ENCODE results near the gene B3GAT3. TPM values are rescaled to one million over a fixed set of nuclear protein-coding genes. Genes with fewer than 3 reads are reported as not detected.

The B3GAT3 gene
- total RNA-seq, 4 donors from 2014 or later, result 11.4 to 25.8 (median 22.4) TPM

DNA sequence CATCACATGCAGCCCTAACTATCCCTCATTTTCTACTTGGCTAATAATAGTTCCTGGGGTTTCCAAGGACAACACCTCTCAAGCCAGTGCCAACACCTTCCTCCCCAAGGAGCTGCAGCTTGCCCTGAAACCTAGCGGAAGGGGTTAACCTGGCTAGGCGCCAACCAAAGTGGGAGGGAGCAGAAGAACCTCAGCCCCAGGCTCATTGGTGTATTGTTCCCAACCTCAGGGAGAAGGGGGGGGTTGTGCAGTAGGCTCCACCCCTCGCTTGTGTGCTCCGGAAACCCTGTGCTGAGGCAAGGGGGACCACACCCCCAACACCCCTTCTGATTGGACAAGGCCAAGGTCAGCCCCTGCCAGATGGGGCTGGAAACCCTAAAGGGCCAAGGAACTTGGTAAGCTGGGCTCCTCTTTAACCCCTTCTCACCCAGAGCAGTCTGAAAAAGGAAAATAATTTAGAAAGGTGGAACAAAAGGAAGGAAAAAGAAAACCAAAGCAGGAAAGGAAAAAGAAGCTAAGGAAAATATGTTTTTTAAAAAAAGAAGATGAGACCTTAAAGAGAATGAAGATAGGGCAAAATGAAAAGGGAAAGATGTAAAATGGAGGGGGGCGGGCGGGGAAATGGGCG is 22.6 kb downstream of the B3GAT3 start:
- H3K27me3 ChIP-seq, result no peaks in the 10 kb centered on the region
- peak; percentile 84 for ATAC-seq
- TF ChIP-seq POLR2AphosphoS5 (IDR thresholded peaks at IDR 0.05), result peak; percentile 88
- no peak for TF ChIP-seq CTCF (IDR thresholded peaks at IDR 0.05)
- H3K9me3 ChIP-seq, result no peaks in the 10 kb centered on the region
- H3K27ac ChIP-seq, result peak overlapping the region; percentile 16 to 99 (median 96)
- H3K4me3 ChIP-seq, result peak overlapping the region in 1 of 2 donors; percentile 96
- peaks cover 3 to 56% (median 21%) of the 10 kb centered on the region in 3 donors for H3K4me1 ChIP-seq
- peaks cover 0 to 52% of the 10 kb centered on the region in 2 donors for H3K36me3 ChIP-seq
- 33 to 69% methylated on average over 4 to 6 of the region's 7 CpGs for WGBS, 2 donors (ENCODE audit: low coverage in 1 of 2)

DNA sequence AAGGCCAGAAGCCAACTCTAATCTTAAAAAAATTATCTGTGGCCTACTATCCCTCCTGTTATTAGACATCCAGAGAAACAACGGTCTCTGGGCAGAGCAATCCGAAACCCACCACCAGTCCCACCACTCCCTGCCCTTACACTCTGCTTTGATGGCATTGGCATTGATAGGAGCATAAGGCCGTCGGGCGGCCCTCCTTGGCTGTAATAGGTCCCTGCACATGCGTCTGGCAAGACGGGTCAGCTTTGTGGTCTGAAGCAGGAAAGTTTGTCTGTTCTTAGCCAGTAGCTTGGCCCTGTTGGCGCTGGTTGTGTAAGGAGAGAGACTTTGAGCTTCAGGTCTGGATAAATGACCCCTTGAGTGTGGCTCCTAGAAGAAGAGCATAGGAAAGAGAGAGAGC is 26.7 kb downstream of the B3GAT3 start:
- Histone ChIP-seq H3K4me3 (no peak overlapping the region), H3K27ac (peak overlapping the region in 1 of 4 donors; percentile 12), H3K36me3 (peaks cover 0 to 54% of the 10 kb centered on the region in 2 donors), H3K9me3 (no peaks in the 10 kb centered on the region), H3K4me1 (peaks cover 3 to 62% (median 33%) of the 10 kb centered on the region in 3 donors), H3K27me3 (no peaks in the 10 kb centered on the region)
- ATAC-seq, result no peak
- WGBS, 2 donors (ENCODE audit: low coverage in 1 of 2), result 64 to 80% methylated on average over 6 to 7 of the region's 8 CpGs
- TF ChIP-seq CTCF (IDR thresholded peaks at IDR 0.05) (no peak), POLR2AphosphoS5 (IDR thresholded peaks at IDR 0.05) (no peak), EP300 (IDR thresholded peaks at IDR 0.05) (no peak), POLR2A (IDR thresholded peaks at IDR 0.05) (no peak)

DNA sequence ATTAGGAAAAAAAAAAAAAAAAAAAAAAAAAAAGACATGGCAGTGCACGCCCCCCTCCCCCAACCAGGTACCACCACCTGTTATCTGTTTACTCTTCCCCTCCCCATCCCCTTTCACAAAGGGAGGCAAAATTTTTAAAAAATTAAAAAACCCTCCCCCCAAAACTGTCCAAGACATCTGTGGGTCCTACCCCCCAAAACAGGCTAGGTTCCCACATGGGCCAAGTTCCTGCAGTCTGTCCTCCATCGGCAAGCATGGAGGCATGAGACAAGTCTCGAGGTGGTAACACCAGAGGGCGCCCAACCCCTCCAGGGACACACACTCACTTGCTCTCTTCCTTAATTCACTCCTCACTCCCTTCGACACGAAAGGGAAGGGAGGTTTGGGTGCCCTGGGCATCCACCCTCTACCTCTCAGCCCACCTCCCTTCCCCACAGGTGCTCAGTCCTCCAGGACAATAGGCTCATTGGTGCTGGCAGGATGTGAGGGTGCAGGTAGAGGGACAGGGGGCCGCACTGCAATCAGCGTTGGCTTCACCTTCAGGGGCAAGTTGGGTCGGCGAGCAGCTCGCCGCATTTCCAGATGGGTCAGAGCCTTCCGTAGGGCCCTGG is 28.2 kb downstream of the B3GAT3 start:
- WGBS, 2 donors (ENCODE audit: low coverage in 1 of 2), result 44% methylated on average over 3 to 10 of the region's 13 CpGs
- Histone ChIP-seq H3K4me1 (peaks cover 0 to 62% (median 23%) of the 10 kb centered on the region in 3 donors), H3K4me3 (no peak overlapping the region), H3K9me3 (no peaks in the 10 kb centered on the region), H3K27ac (peak overlapping the region in 3 of 4 donors; percentile 58 to 92 (median 91)), H3K36me3 (peaks cover 0 to 59% of the 10 kb centered on the region in 2 donors), H3K27me3 (no peaks in the 10 kb centered on the region)
- TF ChIP-seq CTCF (IDR thresholded peaks at IDR 0.05) (peak in 3 of 4 experiments; percentile 50 to 67 (median 56)), POLR2A (IDR thresholded peaks at IDR 0.05) (no peak), POLR2AphosphoS5 (IDR thresholded peaks at IDR 0.05) (peak; percentile 28)
- ATAC-seq, result no peak

DNA sequence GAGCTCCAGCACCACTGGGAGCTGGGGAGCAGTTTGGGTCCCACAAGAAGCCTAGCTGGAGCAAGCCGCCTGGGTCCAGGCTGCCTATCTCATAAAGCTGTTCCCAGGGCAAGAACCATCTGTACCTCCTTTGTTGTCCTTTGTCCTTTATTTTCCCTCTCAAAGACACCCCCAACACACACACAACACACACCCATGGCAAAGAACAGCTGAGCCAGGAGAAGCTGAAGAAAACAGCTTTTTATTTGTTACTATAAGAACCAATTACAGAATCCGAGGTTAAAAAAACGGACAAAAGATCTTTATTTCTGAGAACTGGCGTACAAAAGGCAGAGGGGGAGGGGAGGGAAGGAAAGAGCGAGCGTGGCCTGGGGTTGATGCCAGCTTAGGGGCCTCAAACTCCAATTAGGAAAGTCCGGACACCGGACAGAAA is 28.8 kb downstream of the B3GAT3 start:
- peak overlapping the region; percentile 82 to 97 (median 92) for H3K27ac ChIP-seq
- ATAC-seq, result no peak
- H3K9me3 ChIP-seq, result no peaks in the 10 kb centered on the region
- H3K4me3 ChIP-seq, result no peak overlapping the region
- peaks cover 0 to 57% (median 22%) of the 10 kb centered on the region in 3 donors for H3K4me1 ChIP-seq
- no peaks in the 10 kb centered on the region for H3K27me3 ChIP-seq
- WGBS, 2 donors (ENCODE audit: low coverage in 1 of 2), result 60 to 72% methylated on average over 5 to 8 of the region's 8 CpGs
- peaks cover 0 to 59% of the 10 kb centered on the region in 2 donors for H3K36me3 ChIP-seq
- TF ChIP-seq EP300 (IDR thresholded peaks at IDR 0.05) (no peak), POLR2A (IDR thresholded peaks at IDR 0.05) (no peak), POLR2AphosphoS5 (IDR thresholded peaks at IDR 0.05) (no peak), CTCF (IDR thresholded peaks at IDR 0.05) (no peak)
